Astrocyte of the cerebellum (primary cell): Measurements from ENCODE around the gene TRAF3.

Experiments used
- DNase-seq: peaks from one replicate; pipeline ENCODE4 v3.0.0-alpha.2; 2011; ENCODE audit warnings: low read depth
- H3K4me3 ChIP-seq: 2 replicates; pipeline ENCODE4 v1.5.1; 2011; ENCODE audit warnings: mild to moderate bottlenecking, low read depth, low read length, moderate library complexity
- in situ Hi-C: cut with HindIII; loops from 2 replicates; pipeline ENCODE4 v1.10.0; 2017; ENCODE audit warnings: low sequenced_read_pairs
- TF ChIP-seq, protein P1 (sequence below): IDR thresholded peaks from 2 replicates; pipeline ENCODE4 v1.5.1; 2012; ENCODE audit warnings: low read length, low read depth, moderate library complexity, mild to moderate bottlenecking; ENCODE audit errors: missing control alignments

TRAF3 gene

DNA sequence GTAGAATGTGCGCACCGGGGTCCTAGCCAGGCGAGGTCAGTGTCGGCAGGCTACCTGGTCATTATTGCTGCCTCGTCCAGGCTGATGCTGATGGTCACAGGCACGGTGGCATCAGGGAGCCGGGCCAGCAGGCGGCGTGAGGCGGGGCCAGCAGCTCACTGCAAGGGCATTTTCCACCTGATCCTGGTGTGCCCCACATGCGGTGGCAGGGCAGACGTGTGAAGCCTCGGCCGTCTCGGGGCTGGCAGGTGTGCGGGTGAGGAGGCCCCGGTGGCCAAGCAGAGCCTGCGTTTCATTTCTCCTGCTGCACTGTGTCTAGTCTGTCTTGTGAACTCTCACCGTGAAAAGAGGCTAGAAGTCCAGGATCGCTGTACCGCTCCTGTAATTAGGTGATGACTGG, 133.2 kb downstream of the TRAF3 start:
- TF ChIP-seq, protein P1, sequence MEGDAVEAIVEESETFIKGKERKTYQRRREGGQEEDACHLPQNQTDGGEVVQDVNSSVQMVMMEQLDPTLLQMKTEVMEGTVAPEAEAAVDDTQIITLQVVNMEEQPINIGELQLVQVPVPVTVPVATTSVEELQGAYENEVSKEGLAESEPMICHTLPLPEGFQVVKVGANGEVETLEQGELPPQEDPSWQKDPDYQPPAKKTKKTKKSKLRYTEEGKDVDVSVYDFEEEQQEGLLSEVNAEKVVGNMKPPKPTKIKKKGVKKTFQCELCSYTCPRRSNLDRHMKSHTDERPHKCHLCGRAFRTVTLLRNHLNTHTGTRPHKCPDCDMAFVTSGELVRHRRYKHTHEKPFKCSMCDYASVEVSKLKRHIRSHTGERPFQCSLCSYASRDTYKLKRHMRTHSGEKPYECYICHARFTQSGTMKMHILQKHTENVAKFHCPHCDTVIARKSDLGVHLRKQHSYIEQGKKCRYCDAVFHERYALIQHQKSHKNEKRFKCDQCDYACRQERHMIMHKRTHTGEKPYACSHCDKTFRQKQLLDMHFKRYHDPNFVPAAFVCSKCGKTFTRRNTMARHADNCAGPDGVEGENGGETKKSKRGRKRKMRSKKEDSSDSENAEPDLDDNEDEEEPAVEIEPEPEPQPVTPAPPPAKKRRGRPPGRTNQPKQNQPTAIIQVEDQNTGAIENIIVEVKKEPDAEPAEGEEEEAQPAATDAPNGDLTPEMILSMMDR = no peak
- in situ Hi-C loops = no loop called here

DNA sequence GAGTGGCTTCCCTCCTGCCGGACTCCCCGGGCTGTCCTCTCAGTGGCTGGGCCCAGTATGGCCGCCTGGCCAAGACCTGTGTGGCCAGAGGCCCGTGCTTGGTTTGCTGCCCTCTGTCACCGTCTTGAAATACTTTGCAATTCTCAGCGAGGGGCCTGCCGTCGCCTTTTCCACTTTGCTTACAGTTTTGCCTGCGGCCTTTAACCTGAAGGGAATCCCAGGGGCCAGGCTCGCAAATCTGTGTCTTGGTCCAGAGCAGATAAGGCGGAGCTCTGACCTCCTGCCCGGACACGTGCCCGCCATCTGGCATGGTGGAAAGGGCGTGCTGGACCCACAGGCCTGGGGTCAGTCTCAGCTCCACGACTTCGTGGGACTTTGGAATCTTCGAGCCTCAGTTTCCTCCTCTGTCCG, 134.3 kb downstream of the TRAF3 start:
- no peak for DNase-seq
- TF ChIP-seq, protein P1 = no peak
- no peak overlapping the region for H3K4me3 ChIP-seq
- in situ Hi-C loops = no loop called here

More for the DNA sequence above, 133.2 kb downstream of the TRAF3 start:
- no peak for DNase-seq
- H3K4me3 ChIP-seq = no peak overlapping the region

DNA sequence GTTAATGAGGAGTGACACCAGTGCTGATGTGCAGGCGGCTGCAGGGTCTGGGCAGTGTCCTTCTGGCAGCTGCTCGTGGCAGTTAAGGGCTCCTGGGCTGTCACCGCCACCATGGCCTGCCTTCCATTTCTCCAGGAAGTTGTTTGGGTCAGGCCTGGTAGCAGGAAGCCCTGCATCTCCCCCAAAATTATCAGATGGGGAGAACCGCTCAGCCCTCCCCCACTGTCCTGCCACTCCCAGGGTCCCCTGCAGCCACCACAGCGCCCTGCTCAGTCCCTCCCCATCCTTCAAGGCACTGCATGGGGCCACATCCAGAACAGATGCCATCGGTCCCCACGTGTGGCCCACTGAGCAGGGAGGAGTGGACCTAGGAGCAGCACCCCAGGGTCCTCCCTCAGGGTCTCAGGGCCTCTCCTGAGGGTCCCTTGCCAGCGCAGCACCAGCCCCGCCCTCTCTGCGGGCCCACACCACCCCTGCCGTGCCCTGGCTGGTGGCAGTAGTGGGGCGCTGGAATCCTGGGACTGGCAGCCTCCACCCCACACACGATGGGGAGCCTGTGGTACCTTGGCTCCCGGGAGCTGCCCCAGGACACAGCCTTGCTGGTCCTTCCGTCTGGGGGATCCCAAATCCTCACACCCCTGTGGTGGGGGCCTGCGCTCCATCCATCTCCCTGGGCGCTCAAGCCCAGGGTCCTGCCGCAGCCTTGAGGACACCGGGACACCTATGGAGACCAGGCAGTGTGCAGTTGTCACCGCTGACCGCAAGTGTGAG, 134.9 kb downstream of the TRAF3 start:
- H3K4me3 ChIP-seq = no peak overlapping the region
- no peak for DNase-seq
- in situ Hi-C loops = no loop called here
- TF ChIP-seq, protein P1 = no peak

DNA sequence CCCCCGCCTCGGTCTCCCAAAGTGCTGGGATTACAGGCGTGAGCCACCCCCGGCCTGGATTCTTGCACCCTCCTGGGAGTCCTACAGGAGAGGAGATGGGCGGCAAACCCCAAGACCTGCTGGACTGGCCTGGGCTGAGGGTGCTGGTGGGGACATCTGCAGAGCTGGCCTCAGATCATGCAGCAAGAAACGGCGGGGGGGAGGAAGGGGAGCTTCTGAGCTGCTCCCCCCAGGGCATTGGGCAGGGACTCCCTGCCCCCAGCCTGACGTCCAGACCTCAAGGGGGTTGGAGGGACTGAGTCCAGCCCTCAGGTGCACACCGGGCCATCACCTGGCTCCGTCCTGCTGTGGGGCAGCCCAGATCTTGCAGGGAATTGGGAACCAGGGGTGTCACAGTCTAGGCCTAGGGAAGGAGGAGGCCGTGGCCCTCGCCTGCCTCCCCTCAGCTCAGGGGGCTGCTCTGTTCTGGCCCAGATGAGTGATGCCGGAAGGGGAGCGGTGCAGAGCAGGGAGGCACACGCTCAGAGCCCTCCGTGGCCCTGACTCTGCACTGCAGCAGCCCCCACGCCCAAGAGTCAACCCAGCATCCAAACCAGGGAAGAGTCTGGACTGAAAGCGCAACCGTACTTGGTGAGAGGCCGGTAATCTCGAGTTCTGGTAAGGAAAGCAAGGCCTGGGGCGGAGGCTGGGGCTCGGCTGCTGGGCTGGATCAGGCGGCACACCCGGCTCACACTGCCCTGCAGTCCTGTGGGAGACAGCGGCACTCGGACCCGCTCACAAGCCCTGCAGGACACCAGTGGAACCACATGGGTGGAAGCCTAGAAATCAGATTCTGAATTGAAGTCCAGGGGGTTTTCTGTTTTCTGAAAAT, 136.3 kb downstream of the TRAF3 start:
- TF ChIP-seq, protein P1 = no peak
- no peak for DNase-seq
- H3K4me3 ChIP-seq = no peak overlapping the region
- in situ Hi-C loops = no loop called here

DNA sequence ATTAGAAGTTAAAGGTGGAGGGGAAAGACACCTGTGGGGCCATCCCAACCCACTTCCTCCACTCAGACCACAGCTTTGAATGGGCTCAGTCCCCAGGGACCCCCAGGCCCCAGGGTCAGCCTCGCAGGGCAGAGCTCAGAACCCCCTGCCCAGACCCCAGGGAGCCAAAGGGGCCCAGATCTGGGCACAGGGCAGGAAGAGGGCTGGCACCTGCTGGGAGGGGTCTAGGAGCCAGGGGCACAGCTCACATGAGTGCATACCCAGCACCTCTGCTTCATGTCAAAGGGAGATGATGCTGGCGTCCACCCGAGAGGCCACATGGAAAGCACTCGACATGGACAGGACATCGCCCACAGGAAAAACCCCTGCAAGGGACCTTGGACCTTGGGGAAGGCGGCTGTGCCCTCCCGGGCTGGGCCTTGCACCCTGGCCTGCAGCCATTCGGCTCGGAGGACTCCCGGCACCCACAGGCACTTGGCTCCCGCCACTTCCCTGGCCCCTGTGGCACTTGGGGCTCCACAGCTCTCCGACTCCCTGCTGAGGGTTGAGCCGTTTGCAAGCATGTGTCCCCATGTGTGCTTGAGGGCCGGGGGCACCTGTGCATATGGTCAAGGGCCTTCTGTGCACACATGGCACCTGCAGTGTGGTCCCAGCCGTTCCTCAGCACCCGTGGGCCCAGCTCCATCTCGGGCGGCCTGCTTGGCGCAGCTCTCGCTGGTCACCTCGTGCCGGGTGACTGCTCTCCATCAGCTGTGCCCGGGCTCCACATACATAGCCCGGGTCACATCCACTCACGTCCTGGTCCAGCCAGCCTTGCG, 137.4 kb downstream of the TRAF3 start:
- no peak overlapping the region for H3K4me3 ChIP-seq
- TF ChIP-seq, protein P1 = no peak
- in situ Hi-C loops = no loop called here
- no peak for DNase-seq
